GM19193 (cell line): ENCODE data around the gene SIT1.

Experiments
- POLR2A ChIP-seq: IDR thresholded peaks from 4 replicates; pipeline ENCODE4 v1.6.1; 2011; ENCODE audit not compliant: insufficient read depth, insufficient read length; ENCODE audit errors: extremely low read depth

SIT1 gene, protein sequence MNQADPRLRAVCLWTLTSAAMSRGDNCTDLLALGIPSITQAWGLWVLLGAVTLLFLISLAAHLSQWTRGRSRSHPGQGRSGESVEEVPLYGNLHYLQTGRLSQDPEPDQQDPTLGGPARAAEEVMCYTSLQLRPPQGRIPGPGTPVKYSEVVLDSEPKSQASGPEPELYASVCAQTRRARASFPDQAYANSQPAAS

GRCh38 chr9:35650341-35651158, at the start of gene SIT1:
TSS of gene SIT1 (minus strand) at chr9:35650931. CDS start at chr9:35650853, 78 bp downstream.
- TF ChIP-seq POLR2A = peak; percentile 58

- no peak for TF ChIP-seq POLR2A
These were observed 49.3 kb upstream of the SIT1 start for GRCh38 chr9:35700031-35700430.

DNA sequence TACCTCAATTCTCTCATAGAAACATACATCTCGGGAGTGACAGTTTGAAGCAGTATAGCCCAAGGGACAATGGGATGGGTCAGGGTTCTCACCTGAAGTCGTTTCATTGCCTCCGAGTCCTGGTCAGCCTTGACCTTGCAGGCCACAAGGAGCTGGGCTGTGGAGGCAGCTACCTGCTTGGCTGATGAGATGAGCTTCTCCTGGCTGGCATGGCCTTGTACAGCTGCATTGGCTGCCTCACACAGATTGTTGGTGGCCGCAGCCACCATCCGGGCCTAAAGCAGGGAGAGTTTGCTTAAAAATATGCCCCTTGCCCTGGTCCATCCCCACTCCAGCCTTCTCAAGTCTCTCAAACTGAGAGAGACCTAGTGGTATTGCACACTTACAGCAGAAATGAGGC, 47.5 kb upstream of the SIT1 start:
- no peak for TF ChIP-seq POLR2A

- TF ChIP-seq POLR2A = no peak
These were observed 46.8 kb upstream of the SIT1 start for GRCh38 chr9:35697486-35697885.

- TF ChIP-seq POLR2A = no peak
These were observed 45.9 kb upstream of the SIT1 start for GRCh38 chr9:35696520-35697215.

DNA sequence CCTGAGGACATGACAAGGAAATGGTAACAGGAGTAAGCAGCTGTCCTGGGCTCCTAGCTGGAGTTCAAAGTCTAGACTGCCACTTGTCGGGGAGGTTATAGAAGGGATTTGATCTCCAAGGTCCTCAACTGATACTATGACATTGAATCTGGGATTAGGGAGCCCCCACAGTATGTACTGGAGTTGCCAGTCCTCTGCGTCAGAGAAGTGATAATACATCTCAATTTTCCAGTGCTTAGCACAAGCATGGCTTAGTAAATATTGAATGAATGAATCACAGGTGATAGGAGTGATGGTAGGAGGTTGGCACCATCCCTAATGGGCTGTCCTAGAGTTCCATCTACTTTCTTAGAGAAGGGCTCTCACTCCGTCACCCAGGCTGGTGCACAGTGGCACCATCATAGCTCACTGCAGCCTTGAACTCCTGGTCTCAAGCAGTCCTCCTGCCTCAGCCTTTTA, 45.2 kb upstream of the SIT1 start:
- TF ChIP-seq POLR2A = no peak

- no peak for TF ChIP-seq POLR2A
These were observed 41.1 kb upstream of the SIT1 start for GRCh38 chr9:35691757-35692301.

GRCh38 chr9:35691334-35691650, 40.6 kb upstream of the SIT1 start:
- no peak for TF ChIP-seq POLR2A

DNA sequence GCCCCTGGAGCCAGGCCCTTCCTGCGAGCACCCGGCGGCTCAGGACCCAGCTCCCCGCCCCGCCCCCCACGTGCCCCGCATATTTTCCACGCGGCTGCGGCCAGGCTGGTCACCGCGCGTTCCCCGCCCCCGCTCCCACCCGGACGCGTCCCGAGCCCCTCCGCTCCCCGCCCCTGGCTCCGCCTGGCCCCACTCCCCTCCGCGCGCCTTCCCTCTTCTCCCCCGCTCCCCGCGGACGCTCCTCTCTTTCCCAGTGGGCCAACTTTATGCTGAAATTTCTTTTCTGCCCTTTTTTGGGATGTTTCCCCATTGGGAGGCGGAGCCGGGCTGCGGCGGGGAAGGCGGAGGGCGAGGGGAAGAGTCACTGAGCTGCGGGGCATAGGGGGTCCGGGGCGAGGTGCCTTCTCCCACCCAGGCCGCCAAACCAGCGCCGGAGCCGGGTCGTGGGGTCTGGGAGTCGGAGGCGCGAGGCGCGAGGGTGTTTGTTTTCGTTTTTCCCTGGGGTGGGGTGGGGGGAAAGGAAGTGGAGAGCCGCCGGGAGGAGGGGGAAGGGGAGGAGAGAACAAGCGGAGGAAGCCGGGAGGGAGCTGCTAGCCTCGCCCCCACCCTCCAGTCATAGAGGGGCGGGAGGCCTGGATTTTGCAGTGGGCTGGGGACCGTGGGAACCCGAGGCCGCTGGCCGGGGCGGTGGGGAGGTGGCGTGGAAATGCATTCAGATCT, 40.0 kb upstream of the SIT1 start:
- no peak for TF ChIP-seq POLR2A

DNA sequence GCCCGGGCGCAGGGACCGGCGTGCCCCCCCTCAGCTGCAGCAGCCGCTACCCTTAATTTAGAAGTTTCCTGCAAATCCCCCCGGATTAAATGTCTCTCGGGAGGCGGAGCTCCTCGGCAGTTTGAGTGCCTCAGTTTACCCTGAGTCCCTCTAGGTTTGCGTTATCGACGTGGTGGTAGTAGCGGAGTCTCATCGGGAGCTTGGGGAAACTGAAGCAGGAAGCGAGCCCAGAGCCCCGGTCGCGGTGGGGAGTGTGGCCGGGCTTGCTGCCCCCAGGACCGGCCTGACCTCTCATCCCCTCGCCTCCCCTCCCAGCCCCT, 39.5 kb upstream of the SIT1 start:
- no peak for TF ChIP-seq POLR2A

GRCh38 chr9:35689542-35690293, 39.0 kb upstream of the SIT1 start, which contains the start of gene TPM2:
TSS of gene TPM2 (minus strand) at chr9:35689925. CDS start at chr9:35689817, 108 bp downstream.
- TF ChIP-seq POLR2A = peak; percentile 59

DNA sequence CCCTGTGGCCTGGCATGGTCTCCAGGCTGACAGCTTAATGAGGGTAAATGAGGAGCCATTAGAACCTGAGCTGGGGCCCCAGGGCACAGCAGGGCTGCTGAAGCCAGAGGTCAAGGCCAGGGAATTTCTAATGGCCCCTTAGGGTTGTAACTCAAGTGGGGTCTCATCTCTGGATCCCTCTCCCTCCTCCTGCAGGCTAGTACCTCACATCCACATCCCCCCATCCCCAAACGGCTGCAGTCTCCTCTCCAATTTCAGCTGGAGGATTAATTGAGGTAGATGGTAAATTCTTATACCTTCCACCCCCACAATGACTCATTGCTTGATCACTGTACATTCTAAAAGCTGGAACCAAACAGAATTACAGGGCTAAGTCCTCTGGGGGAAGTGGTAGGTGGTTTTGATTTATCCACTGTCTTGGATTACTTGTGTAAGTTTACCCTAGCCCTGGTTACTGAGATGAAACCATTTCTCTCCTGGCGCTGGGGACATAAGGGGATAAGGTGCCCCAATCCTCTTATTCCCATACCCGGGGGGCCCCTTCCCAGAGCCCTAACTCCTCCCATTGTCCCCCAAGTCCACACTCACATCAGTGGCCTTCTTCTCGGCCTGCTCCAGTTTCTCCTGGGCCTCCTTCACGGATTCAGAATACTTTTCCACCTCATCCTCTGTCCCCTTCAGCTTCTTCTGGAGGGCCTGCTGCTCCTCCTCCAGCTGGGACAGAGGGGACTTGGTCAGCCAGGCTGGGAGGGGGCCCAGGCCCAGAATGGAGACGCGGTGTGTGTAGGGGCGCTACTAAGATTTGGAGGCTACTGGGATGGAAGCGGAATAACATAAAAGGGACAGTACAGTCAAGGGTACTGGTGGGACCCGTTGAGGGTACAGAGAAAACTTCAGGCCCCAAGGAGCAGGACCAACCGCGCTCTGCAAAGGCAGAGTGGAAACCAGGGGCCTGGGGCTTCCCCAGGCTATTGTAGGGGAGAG, 38.1 kb upstream of the SIT1 start:
- TF ChIP-seq POLR2A = no peak

- TF ChIP-seq POLR2A = no peak
These were observed 37.3 kb upstream of the SIT1 start for GRCh38 chr9:35687972-35688557.
